Activated CD4-positive, alpha-beta T cell treated with anti-CD3 and anti-CD28 coated beads, Interleukin-2, amount 50 U/mL, for 4 hours (primary cell): Measurements from ENCODE around the gene MYLK2.
A peak's percentile ranks its signal among the peaks of the same experiment; 100 is the strongest.

Source experiments
- DNase-seq, 2 experiments: peaks; one replicate each; pipeline ENCODE4 v3.0.0-alpha.2; 2020

MYLK2 gene

DNA sequence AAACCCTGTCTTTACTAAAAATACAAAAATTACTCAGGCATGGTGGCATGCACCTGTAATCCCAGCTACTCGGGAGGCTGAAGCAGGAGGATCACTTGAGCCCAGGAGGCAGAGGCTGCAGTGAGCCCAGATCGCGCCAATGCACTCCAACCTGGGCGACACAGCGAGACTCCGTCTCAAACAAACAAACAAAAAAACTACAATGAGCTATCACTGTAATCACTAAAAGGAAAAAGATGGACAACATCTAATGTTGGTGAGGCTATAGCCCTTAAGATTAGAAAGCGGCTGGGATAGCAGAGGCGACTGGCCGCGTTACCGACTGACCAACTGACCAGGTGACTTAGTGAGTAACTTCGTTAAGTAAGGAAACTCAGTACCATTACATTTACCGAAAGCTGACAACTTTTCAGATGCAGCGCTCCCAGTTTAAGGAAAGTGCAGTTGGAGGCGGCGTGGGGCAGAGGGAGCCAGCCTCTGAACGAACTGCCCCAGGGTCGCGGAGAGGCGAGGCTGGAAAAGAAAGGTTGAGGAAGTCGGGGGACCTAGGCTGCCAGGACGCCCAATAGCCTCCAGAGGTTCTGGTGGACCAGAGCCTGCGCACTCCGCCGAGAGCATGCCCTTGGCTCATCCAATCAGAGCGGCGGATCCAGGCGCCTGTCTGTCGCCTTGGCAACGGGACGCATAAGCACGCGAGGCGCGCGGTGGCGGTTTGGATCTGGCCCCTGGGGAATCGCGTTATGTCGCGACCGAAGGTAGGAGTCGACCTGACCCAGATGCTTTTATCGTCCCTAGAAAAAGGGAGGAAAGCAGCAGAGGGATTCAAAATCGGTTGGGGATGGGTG lies 60.2 kb downstream of the MYLK2 start:
- DNase-seq = peak; percentile 62 to 67

DNA sequence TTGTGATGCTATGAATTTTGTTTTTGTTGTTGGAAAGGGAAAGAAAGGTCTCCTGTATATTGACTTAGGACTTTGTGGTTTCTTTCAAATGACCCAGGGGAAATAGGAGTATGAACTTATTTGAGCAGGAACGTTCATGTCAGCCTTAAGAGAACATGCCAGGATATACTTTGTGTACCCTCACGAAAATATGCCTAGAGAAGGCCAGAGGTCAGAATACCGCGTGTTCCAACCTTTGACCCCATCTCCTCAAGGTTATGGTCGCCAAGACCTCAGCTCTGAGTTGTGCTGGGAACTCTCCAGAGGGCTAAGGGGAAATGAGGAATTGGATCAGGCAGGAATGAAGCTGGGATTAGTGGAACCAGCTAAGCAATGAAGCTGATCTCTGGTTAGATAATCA lies 62.8 kb downstream of the MYLK2 start:
- no peak for DNase-seq

DNA sequence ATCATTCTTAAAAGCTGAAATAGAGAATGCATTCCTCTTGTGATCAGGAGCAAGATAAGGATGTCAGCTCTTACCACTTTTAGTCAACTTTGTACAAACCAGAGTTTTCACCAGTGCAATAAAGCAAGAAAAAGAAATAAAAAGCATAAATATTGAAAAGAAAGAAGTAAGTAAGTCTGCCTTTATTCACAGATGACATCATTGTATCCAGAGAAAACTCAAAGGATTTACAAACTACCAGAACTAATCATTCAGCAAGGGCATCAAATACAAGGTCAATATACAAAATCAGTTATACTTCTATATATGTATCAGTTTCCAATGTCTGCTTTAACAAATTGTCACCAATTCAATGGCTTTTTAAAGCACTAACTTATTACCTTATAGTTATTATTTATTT lies 64.7 kb downstream of the MYLK2 start:
- no peak for DNase-seq
